B cell (primary cell): ENCODE measurements around the gene EEPD1.

Experiments
- EZH2 ChIP-seq: IDR thresholded peaks from 2 replicates; pipeline ENCODE4 v1.6.1; 2012; ENCODE audit warnings: borderline replicate concordance, low read depth, mild to moderate bottlenecking, moderate library complexity, low read length; ENCODE audit not compliant: insufficient read depth, poor library complexity, severe bottlenecking
- TF ChIP-seq, protein P1 (sequence below): fragments of 200-600 bp; IDR thresholded peaks from one replicate; pipeline ENCODE4 v1.8.0; 2022; ENCODE audit warnings: antibody characterized with exemption, mild to moderate bottlenecking

DNA sequence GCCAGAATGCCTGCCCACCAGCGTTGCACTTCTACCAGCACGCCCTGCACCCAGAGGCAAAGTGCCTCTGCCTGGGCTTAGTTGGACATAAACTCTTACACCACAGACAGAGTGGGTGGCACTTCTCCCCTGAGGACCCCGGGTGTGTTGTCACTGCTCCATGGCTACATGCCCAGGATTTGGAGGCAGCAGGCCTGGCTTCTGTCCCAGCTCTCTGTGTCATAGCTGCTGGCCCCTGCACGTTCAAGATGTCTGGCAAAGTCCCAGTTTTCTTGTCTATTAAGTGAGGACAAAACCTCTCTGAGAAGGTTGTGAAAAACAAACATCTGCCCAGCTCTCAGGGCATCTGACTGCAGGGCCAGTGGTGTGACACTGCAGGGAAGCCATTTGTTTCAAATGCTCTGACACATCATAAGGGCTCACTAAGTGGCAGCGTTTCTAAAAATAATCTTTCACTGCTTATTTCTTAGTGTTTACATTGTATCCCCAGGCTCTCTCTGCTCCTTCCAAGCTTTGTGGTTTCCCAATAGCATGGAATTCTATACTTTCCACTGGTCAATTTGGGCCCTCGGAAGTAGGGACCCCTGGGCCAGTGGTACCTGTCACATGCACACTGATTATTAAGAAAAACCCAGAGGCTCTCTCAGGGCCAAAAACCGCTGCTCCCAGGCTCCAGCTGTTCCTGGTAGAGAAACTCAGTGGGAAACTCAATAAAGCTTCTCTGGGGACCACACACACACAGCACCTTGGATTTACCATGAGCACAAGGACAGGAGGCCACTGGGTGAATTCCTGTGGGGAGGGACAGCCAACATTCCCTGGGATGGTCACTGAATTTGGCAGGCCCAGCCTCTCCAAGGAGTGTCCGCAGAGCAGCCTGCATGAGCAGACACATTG is 150.4 kb downstream of the EEPD1 start:
- TF ChIP-seq, protein P1, sequence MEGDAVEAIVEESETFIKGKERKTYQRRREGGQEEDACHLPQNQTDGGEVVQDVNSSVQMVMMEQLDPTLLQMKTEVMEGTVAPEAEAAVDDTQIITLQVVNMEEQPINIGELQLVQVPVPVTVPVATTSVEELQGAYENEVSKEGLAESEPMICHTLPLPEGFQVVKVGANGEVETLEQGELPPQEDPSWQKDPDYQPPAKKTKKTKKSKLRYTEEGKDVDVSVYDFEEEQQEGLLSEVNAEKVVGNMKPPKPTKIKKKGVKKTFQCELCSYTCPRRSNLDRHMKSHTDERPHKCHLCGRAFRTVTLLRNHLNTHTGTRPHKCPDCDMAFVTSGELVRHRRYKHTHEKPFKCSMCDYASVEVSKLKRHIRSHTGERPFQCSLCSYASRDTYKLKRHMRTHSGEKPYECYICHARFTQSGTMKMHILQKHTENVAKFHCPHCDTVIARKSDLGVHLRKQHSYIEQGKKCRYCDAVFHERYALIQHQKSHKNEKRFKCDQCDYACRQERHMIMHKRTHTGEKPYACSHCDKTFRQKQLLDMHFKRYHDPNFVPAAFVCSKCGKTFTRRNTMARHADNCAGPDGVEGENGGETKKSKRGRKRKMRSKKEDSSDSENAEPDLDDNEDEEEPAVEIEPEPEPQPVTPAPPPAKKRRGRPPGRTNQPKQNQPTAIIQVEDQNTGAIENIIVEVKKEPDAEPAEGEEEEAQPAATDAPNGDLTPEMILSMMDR: no peak
- TF ChIP-seq EZH2: no peak
